ENCODE measurements around the gene ZNF90. TPM values are rescaled to one million over a fixed set of nuclear protein-coding genes. Genes with fewer than 3 reads are reported as not detected.

ZNF90 gene
- total and polyA plus RNA-seq, 2 of the 4 experiments (the other 2 are of a cell fraction): 0.36 to 0.38 TPM

DNA sequence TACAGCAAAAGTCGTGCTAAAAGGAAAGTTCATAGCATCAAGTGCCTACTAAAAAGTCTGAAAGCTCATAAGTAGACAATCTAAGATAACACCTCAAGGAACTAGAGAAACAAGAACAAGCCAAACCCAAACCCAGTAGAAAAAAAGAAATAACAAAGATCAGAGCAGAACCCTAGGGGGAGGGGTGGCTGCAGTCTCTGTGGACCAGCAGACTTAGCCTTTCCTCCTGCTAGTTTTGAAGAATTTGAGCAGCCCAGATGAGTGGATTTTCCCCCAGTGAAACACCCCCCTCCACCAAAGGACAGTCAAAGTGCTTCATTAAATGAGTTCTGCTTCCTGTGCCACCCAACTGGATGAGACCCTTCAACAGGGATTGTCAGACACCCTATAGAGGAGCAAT is 86.7 kb downstream of the ZNF90 start:
- Histone ChIP-seq H3K79me1 (ENCODE audit: low read depth in 1 of 2, low read length in 2 of 2) (peaks cover 0 to 9% of the 10 kb centered on the region in 2 experiments; a peak in 3 of 4 replicates), H3K18ac (ENCODE audit: low read depth, low read length) (no peak overlapping the region), H2BK5ac (ENCODE audit: low read depth, low read length, poor library complexity, severe bottlenecking) (no peak overlapping the region), H3K56ac (ENCODE audit: extremely low read depth, insufficient read depth, low read length) (no peak overlapping the region), H2AFZ (replicated peaks; ENCODE audit: low read length, poor library complexity) (no peak overlapping the region), H3K4me3 (ENCODE audit: insufficient read depth, low read depth, low read length) (no peak overlapping the region), H2BK120ac (ENCODE audit: low read depth, low read length) (no peak overlapping the region), H3K9me3 (ENCODE audit: control insufficient read depth, insufficient read depth, low read length) (no peaks in the 10 kb centered on the region), H4K5ac (ENCODE audit: low read depth, low read length) (no peak overlapping the region), H4K8ac (ENCODE audit: low read depth in 2 of 2, low read length in 2 of 2) (no peak overlapping the region), H3K4me2 (ENCODE audit: low read depth, low read length) (no peak overlapping the region), H3K4me1 (ENCODE audit: control insufficient read depth, insufficient read depth, low read length) (0 out of 2 replicates have a peak, but pooled peaks cover 1% of the 10 kb centered on the region), H2AK5ac (ENCODE audit: low read depth, low read length) (no peak overlapping the region), H3K9me1 (ENCODE audit: insufficient read depth, low read length) (no peaks in the 10 kb centered on the region), H4K20me1 (ENCODE audit: insufficient read depth, low read length) (no peaks in the 10 kb centered on the region), H3K14ac (replicated peaks; ENCODE audit: low read depth, low read length) (no peak overlapping the region), H3K4ac (ENCODE audit: low read depth, low read length) (no peak overlapping the region), H4K91ac (ENCODE audit: insufficient read depth, low read depth, low read length) (no peak overlapping the region), H3K27me3 (ENCODE audit: control insufficient read depth, insufficient read depth, low read length) (no peaks in the 10 kb centered on the region), H3K36me3 (ENCODE audit: control insufficient read depth, insufficient read depth, low read length) (peaks cover 4% of the 10 kb centered on the region; the same call in 1 of the 2 replicates), H3K27ac (ENCODE audit: insufficient read depth, low read length) (no peak overlapping the region), H3K9ac (ENCODE audit: low read depth, low read length) (no peak overlapping the region), H2BK15ac (ENCODE audit: low read depth, low read length) (no peak overlapping the region), H2BK20ac (ENCODE audit: low read depth, low read length) (no peak overlapping the region), H2AK9ac (replicated peaks; ENCODE audit: low read depth, low read length, poor library complexity) (no peak overlapping the region), H3K23ac (ENCODE audit: low read depth, low read length) (no peak overlapping the region)
- ChIA-PET POLR2A (ENCODE audit: unreplicated experiment) (no interaction called here), CTCF (no interaction called here)
- no CpG with 5 or more reads among the region's 1 CpG for WGBS, 2 experiments (ENCODE audit: extremely low coverage in 2 of 2, insufficient read length in 1 of 2)
- ATAC-seq (ENCODE audit: low read depth): no peak
- BruUV-seq (replicated peaks): no TSS peak
- intact Hi-C loops (cut with micrococcal nuclease) (no loop called here), dilution Hi-C loops (cut with HindIII; ENCODE audit: low sequenced_read_pairs, unreplicated experiment) (no loop called here), in situ Hi-C loops (cut with MboI; ENCODE audit: low sequenced_read_pairs) (no loop called here)
- TF ChIP-seq MAFK (IDR thresholded peaks at IDR 0.05; ENCODE audit: low read depth, low read length) (no peak), BHLHE40 (IDR thresholded peaks at IDR 0.05; ENCODE audit: low read depth, low read length) (no peak), POLR2A (IDR thresholded peaks at IDR 0.05; ENCODE audit: low read depth, low read length) (no peak), CHD1 (IDR thresholded peaks at IDR 0.05; ENCODE audit: low read depth, low read length) (no peak), CEBPB (IDR thresholded peaks at IDR 0.05; ENCODE audit: low read depth, low read length) (no peak), RAD21 (IDR thresholded peaks at IDR 0.05; ENCODE audit: low read length) (no peak), MAZ (IDR thresholded peaks at IDR 0.05; ENCODE audit: borderline replicate concordance, low read depth, low read length) (no peak), FOS (IDR thresholded peaks at IDR 0.05; ENCODE audit: low read depth, low read length) (no peak), RFX5 (IDR thresholded peaks at IDR 0.05; ENCODE audit: low read depth, low read length) (no peak), NFE2L2 (IDR thresholded peaks at IDR 0.05; ENCODE audit: low read depth, low read length) (no peak), RCOR1 (IDR thresholded peaks at IDR 0.05; ENCODE audit: insufficient replicate concordance, low read length) (no peak), MXI1 (IDR thresholded peaks at IDR 0.05; ENCODE audit: borderline replicate concordance, low read depth, low read length) (no peak), SMC3 (IDR thresholded peaks at IDR 0.05; ENCODE audit: low read depth, low read length) (no peak)
- TF ChIP-seq, protein P1, sequence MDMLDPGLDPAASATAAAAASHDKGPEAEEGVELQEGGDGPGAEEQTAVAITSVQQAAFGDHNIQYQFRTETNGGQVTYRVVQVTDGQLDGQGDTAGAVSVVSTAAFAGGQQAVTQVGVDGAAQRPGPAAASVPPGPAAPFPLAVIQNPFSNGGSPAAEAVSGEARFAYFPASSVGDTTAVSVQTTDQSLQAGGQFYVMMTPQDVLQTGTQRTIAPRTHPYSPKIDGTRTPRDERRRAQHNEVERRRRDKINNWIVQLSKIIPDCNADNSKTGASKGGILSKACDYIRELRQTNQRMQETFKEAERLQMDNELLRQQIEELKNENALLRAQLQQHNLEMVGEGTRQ (IDR thresholded peaks at IDR 0.05; ENCODE audit: low read depth, low read length): no peak
- TF ChIP-seq, protein P2, sequence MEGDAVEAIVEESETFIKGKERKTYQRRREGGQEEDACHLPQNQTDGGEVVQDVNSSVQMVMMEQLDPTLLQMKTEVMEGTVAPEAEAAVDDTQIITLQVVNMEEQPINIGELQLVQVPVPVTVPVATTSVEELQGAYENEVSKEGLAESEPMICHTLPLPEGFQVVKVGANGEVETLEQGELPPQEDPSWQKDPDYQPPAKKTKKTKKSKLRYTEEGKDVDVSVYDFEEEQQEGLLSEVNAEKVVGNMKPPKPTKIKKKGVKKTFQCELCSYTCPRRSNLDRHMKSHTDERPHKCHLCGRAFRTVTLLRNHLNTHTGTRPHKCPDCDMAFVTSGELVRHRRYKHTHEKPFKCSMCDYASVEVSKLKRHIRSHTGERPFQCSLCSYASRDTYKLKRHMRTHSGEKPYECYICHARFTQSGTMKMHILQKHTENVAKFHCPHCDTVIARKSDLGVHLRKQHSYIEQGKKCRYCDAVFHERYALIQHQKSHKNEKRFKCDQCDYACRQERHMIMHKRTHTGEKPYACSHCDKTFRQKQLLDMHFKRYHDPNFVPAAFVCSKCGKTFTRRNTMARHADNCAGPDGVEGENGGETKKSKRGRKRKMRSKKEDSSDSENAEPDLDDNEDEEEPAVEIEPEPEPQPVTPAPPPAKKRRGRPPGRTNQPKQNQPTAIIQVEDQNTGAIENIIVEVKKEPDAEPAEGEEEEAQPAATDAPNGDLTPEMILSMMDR (conservative IDR thresholded peaks at IDR 0.05; ENCODE audit: low read depth, low read length): no peak
- TF ChIP-seq, protein P3, sequence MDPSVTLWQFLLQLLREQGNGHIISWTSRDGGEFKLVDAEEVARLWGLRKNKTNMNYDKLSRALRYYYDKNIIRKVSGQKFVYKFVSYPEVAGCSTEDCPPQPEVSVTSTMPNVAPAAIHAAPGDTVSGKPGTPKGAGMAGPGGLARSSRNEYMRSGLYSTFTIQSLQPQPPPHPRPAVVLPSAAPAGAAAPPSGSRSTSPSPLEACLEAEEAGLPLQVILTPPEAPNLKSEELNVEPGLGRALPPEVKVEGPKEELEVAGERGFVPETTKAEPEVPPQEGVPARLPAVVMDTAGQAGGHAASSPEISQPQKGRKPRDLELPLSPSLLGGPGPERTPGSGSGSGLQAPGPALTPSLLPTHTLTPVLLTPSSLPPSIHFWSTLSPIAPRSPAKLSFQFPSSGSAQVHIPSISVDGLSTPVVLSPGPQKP (IDR thresholded peaks at IDR 0.05; ENCODE audit: borderline replicate concordance, low read depth, low read length): no peak
- no peak for DNase-seq
